Adrenal gland (tissue), 5 donors: ENCODE data around the gene TADA2A.

Experiments used
- CTCF ChIP-seq, 6 experiments: fragments of 450-650 bp in 4 of 6; fragments of 200-600 bp in 2 of 6; sonication (generic) in 1 of 6; IDR thresholded peaks; 1 replicate in 5 of 6; 2 replicates in 1 of 6; pipeline versions ENCODE4 v1.5.1 to v1.8.0; 2016 to 2021; ENCODE audit warnings: antibody characterized with exemption in 6 of 6, mild to moderate bottlenecking in 2 of 6, moderate library complexity in 1 of 6
- POLR2A ChIP-seq, 2 donors: fragments of 450-650 bp; IDR thresholded peaks; one replicate each; pipeline ENCODE4 v1.6.1; 2017; ENCODE audit warnings: antibody characterized with exemption in 2 of 2, mild to moderate bottlenecking in 2 of 2, moderate library complexity in 1 of 2
- donor health status: DM: no; HTN: no; CAD: no.

DNA sequence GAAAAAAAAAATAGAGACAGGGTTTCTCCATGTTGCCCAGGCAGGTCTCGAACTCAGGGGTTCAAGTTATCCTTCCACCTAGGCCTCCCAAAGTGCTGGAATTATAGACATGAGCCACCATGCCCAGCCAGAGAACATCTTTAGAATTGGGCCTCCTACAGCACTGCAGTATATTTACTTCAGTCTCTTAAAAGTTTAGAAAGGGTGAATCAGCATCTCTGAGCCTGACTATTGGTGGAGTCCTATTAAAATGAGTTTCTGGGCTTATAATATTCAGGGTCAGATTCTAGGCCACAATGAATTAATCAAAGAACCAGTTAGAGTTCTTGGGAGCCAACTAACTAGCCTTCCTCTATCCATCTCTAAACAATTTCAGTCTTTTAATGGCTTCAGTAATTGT, 22.8 kb downstream of the TADA2A start:
- no peak for TF ChIP-seq CTCF (IDR thresholded peaks at IDR 0.05)
- TF ChIP-seq POLR2A (IDR thresholded peaks at IDR 0.05), result no peak
